IMR-90 (cell line): ENCODE results near the gene IQCK. TPM values are rescaled to one million over a fixed set of nuclear protein-coding genes. Genes with fewer than 3 reads are reported as not detected.

ENCODE experiments used
- ATAC-seq: fragments of 200-7000 bp; cut with Tn5 transposase; 2 replicates; pipeline ENCODE4 v1.9.1; 2020; ENCODE audit warnings: low read depth, mild to moderate bottlenecking, moderate library complexity
- BruUV-seq: library from RNA; stranded (reverse); fragments of 400-500 nt; replicated peaks from 2 replicates; lab custom pipeline; 2021; lab: Mats Ljungman, UMichigan
- CTCF ChIA-PET: fragments of 300-600 bp; formaldehyde crosslinking; extraction: SDS; loops from one replicate; lab custom pipeline; 2021; ENCODE audit warnings: antibody characterized with exemption; lab: Yijun Ruan, JAX
- POLR2A ChIA-PET: fragments of 300-600 bp; sonication (Branson Sonifier 250); formaldehyde crosslinking; loops from one replicate; lab custom pipeline; 2022; ENCODE audit warnings: antibody characterized with exemption; ENCODE audit not compliant: unreplicated experiment; lab: Charles Lee
- DNase-seq: peaks from one replicate; pipeline ENCODE4 v3.0.0; 2013
- H2AFZ ChIP-seq: replicated peaks from 2 replicates; pipeline ENCODE3; 2013; ENCODE audit warnings: low read length, mild to moderate bottlenecking; ENCODE audit not compliant: poor library complexity
- H2AK5ac ChIP-seq: 2 replicates; pipeline ENCODE4 v1.6.1; 2013; ENCODE audit warnings: low read depth, low read length, inconsistent platforms
- H2AK9ac ChIP-seq: replicated peaks from 2 replicates; pipeline ENCODE3; 2013; ENCODE audit warnings: mild to moderate bottlenecking, low read depth, low read length, moderate library complexity; ENCODE audit not compliant: poor library complexity
- H2BK120ac ChIP-seq: 2 replicates; pipeline ENCODE4 v1.6.1; 2013; ENCODE audit warnings: low read depth, low read length, inconsistent platforms
- H2BK15ac ChIP-seq: 3 replicates; pipeline ENCODE4 v1.6.1; 2013; ENCODE audit warnings: low read depth, low read length, inconsistent platforms
- H2BK20ac ChIP-seq: 2 replicates; pipeline ENCODE4 v1.6.1; 2013; ENCODE audit warnings: low read depth, mild to moderate bottlenecking, inconsistent platforms, low read length, moderate library complexity
- H2BK5ac ChIP-seq: 2 replicates; pipeline ENCODE4 v1.6.1; 2013; ENCODE audit warnings: mild to moderate bottlenecking, low read depth, low read length, inconsistent platforms; ENCODE audit not compliant: poor library complexity, severe bottlenecking
- H3K14ac ChIP-seq: replicated peaks from 2 replicates; pipeline ENCODE4 v1.6.1; 2013; ENCODE audit warnings: low read depth, low read length, inconsistent platforms
- H3K18ac ChIP-seq: 2 replicates; pipeline ENCODE4 v1.6.1; 2013; ENCODE audit warnings: low read depth, low read length, control low read depth
- H3K23ac ChIP-seq: 2 replicates; pipeline ENCODE4 v1.6.1; 2013; ENCODE audit warnings: low read depth, low read length, inconsistent platforms
- H3K27ac ChIP-seq: 2 replicates; pipeline ENCODE4 v1.5.1; 2013; ENCODE audit warnings: mild to moderate bottlenecking, control low read depth, low read length; ENCODE audit not compliant: insufficient read depth
- H3K27me3 ChIP-seq: 2 replicates; pipeline ENCODE4 v1.6.1; 2013; ENCODE audit warnings: low read length; ENCODE audit not compliant: control insufficient read depth, insufficient read depth
- H3K36me3 ChIP-seq: 2 replicates; pipeline ENCODE4 v1.6.1; 2013; ENCODE audit warnings: low read length, mixed read lengths; ENCODE audit not compliant: control insufficient read depth, insufficient read depth
- H3K4ac ChIP-seq: 2 replicates; pipeline ENCODE4 v1.6.1; 2013; ENCODE audit warnings: low read depth, low read length, inconsistent platforms
- H3K4me1 ChIP-seq: 2 replicates; pipeline ENCODE4 v1.6.1; 2013; ENCODE audit warnings: low read length, mixed read lengths; ENCODE audit not compliant: control insufficient read depth, insufficient read depth
- H3K4me2 ChIP-seq: 2 replicates; pipeline ENCODE4 v1.6.1; 2013; ENCODE audit warnings: low read depth, mild to moderate bottlenecking, control low read depth, low read length, moderate library complexity
- H3K4me3 ChIP-seq: 2 replicates; pipeline ENCODE4 v1.5.1; 2013; ENCODE audit warnings: low read depth, mild to moderate bottlenecking, control low read depth, low read length, moderate library complexity; ENCODE audit not compliant: insufficient read depth
- H3K56ac ChIP-seq: 2 replicates; pipeline ENCODE4 v1.6.1; 2013; ENCODE audit warnings: low read length, inconsistent platforms; ENCODE audit not compliant: insufficient read depth; ENCODE audit errors: extremely low read depth
- H3K79me1 ChIP-seq, 2 experiments: 2 replicates each; pipeline ENCODE4 v1.6.1; 2013; ENCODE audit warnings: low read length in 2 of 2, inconsistent platforms in 1 of 2, low read depth in 1 of 2
- H3K9ac ChIP-seq: 2 replicates; pipeline ENCODE4 v1.6.1; 2013; ENCODE audit warnings: low read depth, low read length, control low read depth
- H3K9me1 ChIP-seq: 2 replicates; pipeline ENCODE4 v1.6.1; 2013; ENCODE audit warnings: low read length, inconsistent platforms; ENCODE audit not compliant: insufficient read depth
- H3K9me3 ChIP-seq: 2 replicates; pipeline ENCODE4 v1.6.1; 2013; ENCODE audit warnings: low read length; ENCODE audit not compliant: control insufficient read depth, insufficient read depth
- H4K20me1 ChIP-seq: 2 replicates; pipeline ENCODE4 v1.6.1; 2013; ENCODE audit warnings: low read length, inconsistent platforms; ENCODE audit not compliant: insufficient read depth
- H4K5ac ChIP-seq: 2 replicates; pipeline ENCODE4 v1.6.1; 2013; ENCODE audit warnings: mild to moderate bottlenecking, low read depth, low read length, control low read depth
- H4K8ac ChIP-seq, 2 experiments: 2 replicates each; pipeline ENCODE4 v1.6.1; 2013; ENCODE audit warnings: low read depth in 2 of 2, low read length in 2 of 2, control low read depth in 1 of 2, inconsistent platforms in 1 of 2
- H4K91ac ChIP-seq: 2 replicates; pipeline ENCODE4 v1.6.1; 2013; ENCODE audit warnings: low read depth, low read length, inconsistent platforms; ENCODE audit not compliant: insufficient read depth
- ELK1 ChIP-seq: fragments of 150-350 bp; IDR thresholded peaks from 2 replicates; pipeline ENCODE4 v1.6.1; 2016; ENCODE audit warnings: low read depth, mild to moderate bottlenecking, low read length, moderate library complexity, borderline replicate concordance
- FOS ChIP-seq: fragments of 150-350 bp; IDR thresholded peaks from 2 replicates; pipeline ENCODE4 v1.6.1; 2016; ENCODE audit warnings: low read depth, low read length
- MAZ ChIP-seq: IDR thresholded peaks from 2 replicates; pipeline ENCODE4 v1.6.1; 2012; ENCODE audit warnings: low read depth, mild to moderate bottlenecking, low read length, improper control_type of control experiment, moderate library complexity, borderline replicate concordance
- RCOR1 ChIP-seq: IDR thresholded peaks from 2 replicates; pipeline ENCODE4 v1.6.1; 2012; ENCODE audit warnings: mild to moderate bottlenecking, low read length, improper control_type of control experiment; ENCODE audit not compliant: insufficient replicate concordance
- RFX5 ChIP-seq: IDR thresholded peaks from 2 replicates; pipeline ENCODE4 v1.8.0; 2012; ENCODE audit warnings: low read depth, mild to moderate bottlenecking, low read length, moderate library complexity
- USF2 ChIP-seq: fragments of 150-350 bp; IDR thresholded peaks from 2 replicates; pipeline ENCODE4 v1.6.1; 2017; ENCODE audit warnings: mild to moderate bottlenecking, antibody characterized with exemption, low read length, low read depth
- WGBS, 2 experiments: methylation state at CpG; one replicate each; pipeline versions ENCODE4 v1.1.5 to v1.1.7; 2013; ENCODE audit warnings: missing lambda C conversion rate in 2 of 2; ENCODE audit not compliant: insufficient read length in 1 of 2; ENCODE audit errors: extremely low coverage in 2 of 2; 5-methylcytosine and 5-hydroxymethylcytosine counted together
- dilution Hi-C: fragments of 300-500 bp; cut with HindIII; formaldehyde crosslinking; loops from one replicate; pipeline ENCODE4 v1.14.3; 2018; ENCODE audit warnings: low sequenced_read_pairs; ENCODE audit not compliant: unreplicated experiment
- in situ Hi-C: fragments of 300-500 bp; cut with MboI; formaldehyde crosslinking; loops from 3 replicates; pipeline ENCODE4 v1.14.3; 2019; ENCODE audit warnings: low sequenced_read_pairs, inconsistent platforms, mixed read lengths
- intact Hi-C: fragments of 100-400 bp; cut with micrococcal nuclease; formaldehyde crosslinking; loops from 2 replicates; pipeline ENCODE4 v1.10.0; 2022
- polyA plus RNA-seq, 3 experiments: library from polyadenylated mRNA; depleted of rRNA; stranded (reverse); fragments of >200 nt; gene quantifications; 2 replicates each; pipeline ENCODE4 v1.2.3, GENCODE V29; 2012; ENCODE audit warnings: low replicate concordance in 1 of 3
- total RNA-seq: library from RNA; depleted of rRNA; stranded (reverse); fragments of >200 nt; gene quantifications from 2 replicates; pipeline ENCODE4 v1.2.3, GENCODE V29; 2012

IQCK gene
- total and polyA plus RNA-seq, 2 of the 4 experiments (the other 2 are of a cell fraction): 4.1 to 5.4 TPM

- intact Hi-C loops (no loop called here), in situ Hi-C loops (no loop called here), dilution Hi-C loops (no loop called here)
- H3K9me3 ChIP-seq: no peaks in the 10 kb centered on the region
- no peak overlapping the region for H3K4me3 ChIP-seq
- no peak overlapping the region for H3K4ac ChIP-seq
- BruUV-seq: no TSS peak
- H3K4me2 ChIP-seq: no peak overlapping the region
- DNase-seq (no peak), ATAC-seq (no peak)
- H3K9me1 ChIP-seq: peaks cover 5% of the 10 kb centered on the region; the same call in 1 of the 2 replicates
- no peak overlapping the region for H3K23ac ChIP-seq
- H3K79me1 ChIP-seq: no peaks in the 10 kb centered on the region
- H3K27me3 ChIP-seq: no peaks in the 10 kb centered on the region
- H3K9ac ChIP-seq: no peak overlapping the region
- no peak overlapping the region for H2BK120ac ChIP-seq
- no peak overlapping the region for H4K91ac ChIP-seq
- no peak overlapping the region for H3K14ac ChIP-seq
- H4K8ac ChIP-seq: no peak overlapping the region
- no peak overlapping the region for H2AK5ac ChIP-seq
- no peak overlapping the region for H2BK5ac ChIP-seq
- no peak for TF ChIP-seq MAZ
- TF ChIP-seq USF2: no peak
- TF ChIP-seq ELK1: no peak
- no peak for TF ChIP-seq RCOR1
- no peak for TF ChIP-seq FOS
- no peak for TF ChIP-seq RFX5
- no peak overlapping the region for H3K27ac ChIP-seq
- POLR2A ChIA-PET: no interaction called here
- no peak overlapping the region for H3K18ac ChIP-seq
- no peak overlapping the region for H2AFZ ChIP-seq
- no peak overlapping the region for H4K5ac ChIP-seq
- H3K4me1 ChIP-seq: peaks cover 3% of the 10 kb centered on the region
- no peak overlapping the region for H2BK15ac ChIP-seq
- 89% methylated on average over 3 of the region's 9 CpGs; no CpG with 5 or more reads in 1 of the 2 experiments for WGBS, 2 experiments
- CTCF ChIA-PET: no interaction called here
- no peak overlapping the region for H2AK9ac ChIP-seq
- no peaks in the 10 kb centered on the region for H3K36me3 ChIP-seq
- H4K20me1 ChIP-seq: no peaks in the 10 kb centered on the region
- H2BK20ac ChIP-seq: no peak overlapping the region
- no peak overlapping the region for H3K56ac ChIP-seq
These were observed 112.0 kb downstream of the IQCK start for GRCh38 chr16:19829844-19830692.
